Endometrium (tissue), 2 donors: ENCODE measurements around the gene TMEM169.
A peak's percentile ranks its signal among the peaks of the same experiment; 100 is the strongest.
"Not testable (repeated sequence)": the region's sequence is repeated elsewhere in the genome, so short reads cannot be mapped to it uniquely, and the experiment has no call there.

Source experiments
- FAIRE-seq: peaks from 2 replicates; lab custom pipeline; 2012; peaks lifted over from hg19 to GRCh38; lab: Jason Lieb, UNC
- donor health status: control.
- donor health status: control.

Gene TMEM169

DNA sequence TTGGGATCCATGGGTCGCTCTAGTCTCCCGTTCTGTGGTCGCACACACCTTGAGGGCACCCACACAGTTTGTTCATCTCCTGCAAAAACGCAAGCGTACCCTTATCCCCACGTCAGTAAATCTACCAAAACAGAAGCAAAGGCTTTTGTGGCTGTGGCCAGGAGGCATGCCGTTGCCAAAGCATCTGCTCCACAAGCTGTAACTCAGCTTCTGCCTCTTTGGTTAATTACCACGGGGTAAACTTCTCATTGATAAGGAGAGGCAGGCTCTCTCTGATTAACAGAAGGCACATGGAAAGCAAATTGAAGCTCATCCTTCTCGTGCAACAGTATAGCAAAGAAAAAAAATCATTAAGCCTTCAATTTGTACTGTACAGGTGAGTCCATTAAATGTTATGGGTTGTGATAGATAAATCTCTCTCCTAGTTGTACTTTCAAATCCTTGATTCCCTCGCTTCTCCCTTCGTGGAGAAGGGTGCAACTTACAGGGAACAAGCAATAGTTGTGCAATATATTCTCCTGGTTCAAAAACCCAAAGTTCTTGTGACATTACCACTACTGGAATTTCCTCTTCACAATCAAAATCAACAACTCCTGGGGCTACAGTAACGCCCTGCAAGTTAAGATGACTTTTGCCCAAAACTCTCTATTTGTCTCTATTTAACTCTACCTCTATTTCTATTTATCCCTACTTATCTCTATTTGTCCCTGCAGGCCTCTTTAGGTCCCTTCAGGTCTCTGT, 10.4 kb upstream of the TMEM169 start:
- FAIRE-seq, result no peak

GRCh38 chr2:216072473-216072872, 9.2 kb upstream of the TMEM169 start:
- no peak for FAIRE-seq

DNA sequence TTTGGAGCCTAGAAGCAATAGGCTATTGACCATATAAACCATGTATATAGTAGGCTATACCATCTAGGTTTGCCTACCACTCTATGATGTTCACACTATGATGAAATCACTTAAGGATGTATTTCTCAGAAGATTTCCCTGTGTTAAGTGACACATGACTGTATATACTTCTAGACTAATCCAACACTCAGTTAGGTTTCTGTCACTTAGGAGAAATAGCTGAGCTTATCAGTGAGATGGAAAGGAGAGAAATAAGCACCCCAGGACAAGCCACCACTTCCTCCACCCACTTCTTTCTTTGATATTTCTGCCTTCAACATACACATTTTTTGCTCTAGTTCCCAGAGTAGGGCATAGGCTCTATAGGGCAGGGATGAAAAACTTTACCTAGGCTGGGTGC, 7.9 kb upstream of the TMEM169 start:
- FAIRE-seq, result no peak

DNA sequence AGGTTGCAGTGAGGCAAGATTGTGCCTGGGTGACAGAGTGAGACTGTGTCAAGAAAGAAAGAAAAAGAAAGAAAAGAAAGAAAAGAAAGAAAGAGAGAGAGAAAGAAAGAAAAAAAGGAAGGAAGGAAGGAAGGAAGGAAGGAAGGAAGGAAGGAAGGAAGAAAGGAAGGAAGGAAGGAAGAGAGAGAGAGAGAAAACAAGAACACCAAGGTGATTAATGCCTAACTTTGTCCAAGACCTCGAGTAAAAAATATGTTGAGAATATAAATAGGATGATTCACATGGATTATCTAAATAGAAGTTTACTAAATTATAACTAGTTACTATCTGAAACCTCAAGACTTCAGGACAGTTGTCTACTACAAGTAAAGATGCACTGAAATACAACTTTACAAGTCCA, 7.3 kb upstream of the TMEM169 start:
- no peak for FAIRE-seq

- FAIRE-seq, result no peak
These were observed 6.9 kb upstream of the TMEM169 start for GRCh38 chr2:216074794-216075193.

- FAIRE-seq, result no peak
These were observed 5.9 kb upstream of the TMEM169 start for GRCh38 chr2:216075510-216076485.

GRCh38 chr2:216078776-216079175, 2.9 kb upstream of the TMEM169 start:
- FAIRE-seq, result peak; percentile 82

DNA sequence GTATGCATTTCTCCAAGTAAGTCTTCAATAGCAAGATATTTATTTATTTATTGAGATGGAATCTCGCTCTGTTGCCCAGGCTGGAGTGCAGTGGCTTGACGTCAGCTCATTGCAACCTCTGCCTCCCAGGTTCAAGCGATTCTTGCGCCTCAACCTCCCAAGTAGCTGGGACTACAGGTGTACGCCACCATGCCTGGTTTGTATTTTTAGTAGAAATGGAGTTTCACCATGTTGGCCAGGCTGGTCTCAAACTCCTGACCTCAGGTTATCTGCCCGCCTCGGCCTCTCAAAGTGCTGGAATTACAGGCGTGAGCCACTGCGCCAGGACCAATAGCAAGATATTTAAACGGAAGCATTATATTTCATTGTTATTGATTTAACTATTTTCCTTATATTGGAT, 1.7 kb upstream of the TMEM169 start:
- not testable (repeated sequence) for FAIRE-seq

GRCh38 chr2:216081012-216081411, 707 bp upstream of the TMEM169 start:
- no peak for FAIRE-seq

DNA sequence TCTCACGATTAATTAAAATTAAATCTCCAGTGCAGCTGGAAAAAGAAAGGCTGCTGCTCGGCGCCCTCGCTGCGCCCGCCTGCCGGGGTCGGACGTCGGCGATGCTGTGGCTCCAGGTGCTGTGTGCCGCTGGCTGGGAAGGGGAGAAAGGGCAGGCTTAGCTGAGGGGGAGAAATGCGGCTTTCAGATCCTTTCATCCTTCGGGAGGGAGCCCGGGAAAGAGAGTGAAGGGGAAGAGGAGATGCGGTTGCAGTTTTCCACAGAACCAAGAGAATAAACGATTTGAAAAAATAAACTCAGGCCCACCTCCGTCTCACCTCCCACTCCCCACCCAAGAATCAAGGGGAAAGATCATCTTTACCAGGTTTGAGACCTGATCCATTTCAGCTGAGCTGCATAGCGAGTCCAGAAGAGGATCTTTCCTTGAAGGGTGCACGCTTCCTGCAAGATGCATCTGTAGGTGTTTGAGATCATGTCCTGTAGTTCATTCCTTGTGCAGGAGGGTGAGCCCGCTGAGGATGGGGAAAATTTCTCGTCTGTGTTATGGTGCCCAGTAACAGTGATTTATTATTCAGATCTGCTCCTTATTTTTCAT, 495 bp downstream of the TMEM169 start:
- no peak for FAIRE-seq

DNA sequence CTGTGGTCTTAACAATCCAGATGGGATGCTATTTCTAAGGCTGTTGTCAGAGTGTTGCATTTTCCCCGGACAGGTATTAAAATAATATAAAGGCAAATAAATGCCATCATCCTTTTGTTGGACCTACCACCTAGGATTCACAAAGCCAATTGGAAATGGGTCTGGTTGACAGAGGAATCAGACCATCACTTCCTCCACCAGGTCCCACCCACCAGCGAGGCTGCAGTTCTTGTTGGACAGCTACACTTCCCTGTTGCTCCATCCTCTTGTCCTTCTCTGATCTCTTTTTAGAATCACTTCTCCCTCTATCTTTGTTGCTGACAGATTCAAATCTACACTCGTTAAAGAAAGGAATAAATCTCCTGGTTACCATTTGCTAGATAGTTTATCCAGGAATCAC, 1.1 kb downstream of the TMEM169 start:
- FAIRE-seq, result no peak

DNA sequence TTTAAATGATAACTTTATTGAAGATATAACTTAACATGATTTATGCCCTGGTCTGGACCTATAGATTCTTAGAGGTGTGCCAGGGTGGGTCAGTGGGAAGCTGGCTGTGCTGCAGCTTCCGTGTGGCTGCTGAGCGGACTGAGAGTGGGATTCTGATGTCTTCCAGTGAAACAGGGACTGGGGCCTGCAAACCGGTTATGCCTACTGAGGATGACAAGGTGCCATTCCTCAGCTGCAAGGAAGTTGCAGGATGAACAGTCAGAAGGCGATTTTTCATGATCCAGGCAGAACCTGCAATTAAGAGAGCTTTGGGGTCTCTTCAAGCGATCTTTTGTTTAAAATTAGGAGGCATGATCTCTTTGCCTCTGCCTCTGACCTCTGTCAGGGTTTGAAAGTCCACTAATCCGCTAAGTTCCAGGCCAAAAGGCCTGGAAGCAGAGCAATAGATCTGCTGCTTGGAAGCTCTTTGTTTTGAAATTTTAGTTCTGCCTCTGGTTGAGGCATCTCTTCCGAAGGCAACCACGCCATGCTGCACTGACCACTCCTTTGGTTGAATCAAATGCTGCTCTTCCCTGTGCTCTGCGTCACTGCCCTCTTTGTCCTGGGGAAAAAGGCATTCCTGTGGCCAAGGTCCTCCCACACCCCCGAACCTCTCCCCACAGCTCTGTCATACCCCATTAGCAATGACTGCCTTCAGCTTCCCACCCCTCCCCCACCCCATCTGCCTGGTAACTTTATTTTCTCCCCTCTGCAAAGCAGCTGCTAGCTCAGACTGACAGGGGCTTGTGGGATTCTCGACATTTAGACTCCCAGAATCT, 2.0 kb downstream of the TMEM169 start:
- no peak for FAIRE-seq

DNA sequence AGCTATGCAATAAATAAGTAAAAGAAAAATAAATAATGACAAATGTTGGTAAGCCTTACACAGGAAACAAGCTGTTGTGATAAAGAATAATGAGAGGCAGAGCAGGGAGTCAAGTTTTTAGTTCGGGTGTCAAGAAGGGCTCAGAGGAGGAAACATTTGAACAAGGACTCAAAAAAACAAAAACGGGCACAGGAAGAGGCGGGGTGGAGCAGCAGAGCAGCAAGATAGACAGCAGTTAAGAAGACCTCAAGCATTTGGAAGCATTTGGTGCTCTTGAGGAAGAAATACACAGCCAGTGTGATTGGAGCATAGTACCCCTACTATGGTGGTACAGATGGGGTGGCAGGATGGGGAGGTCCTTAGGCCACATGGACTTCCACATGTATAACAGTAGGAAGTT, 2.8 kb downstream of the TMEM169 start:
- no peak for FAIRE-seq

- FAIRE-seq, result no peak
These were observed 4.6 kb downstream of the TMEM169 start for GRCh38 chr2:216086207-216086893.

DNA sequence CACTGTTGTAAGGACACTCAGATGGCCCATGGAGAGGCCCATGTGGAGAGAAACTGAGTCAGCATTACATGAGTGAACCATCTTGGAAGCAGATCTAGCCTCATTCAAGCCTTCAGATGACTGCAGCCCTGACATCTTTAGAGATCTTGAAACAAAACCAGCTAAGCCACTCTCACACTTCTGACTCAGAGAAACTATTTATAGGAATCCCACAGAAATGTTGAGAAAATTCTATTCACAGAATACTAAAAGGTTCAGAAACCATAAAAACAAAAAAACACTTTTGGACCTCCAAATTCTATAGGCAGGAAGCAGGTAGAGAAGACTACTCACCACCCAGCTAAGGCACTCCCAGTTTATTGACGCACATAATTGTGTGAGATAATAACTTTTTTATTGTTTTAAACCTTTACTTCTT, 8.7 kb downstream of the TMEM169 start:
- no peak for FAIRE-seq

- no peak for FAIRE-seq
These were observed 10.9 kb downstream of the TMEM169 start for GRCh38 chr2:216092646-216093045.

DNA sequence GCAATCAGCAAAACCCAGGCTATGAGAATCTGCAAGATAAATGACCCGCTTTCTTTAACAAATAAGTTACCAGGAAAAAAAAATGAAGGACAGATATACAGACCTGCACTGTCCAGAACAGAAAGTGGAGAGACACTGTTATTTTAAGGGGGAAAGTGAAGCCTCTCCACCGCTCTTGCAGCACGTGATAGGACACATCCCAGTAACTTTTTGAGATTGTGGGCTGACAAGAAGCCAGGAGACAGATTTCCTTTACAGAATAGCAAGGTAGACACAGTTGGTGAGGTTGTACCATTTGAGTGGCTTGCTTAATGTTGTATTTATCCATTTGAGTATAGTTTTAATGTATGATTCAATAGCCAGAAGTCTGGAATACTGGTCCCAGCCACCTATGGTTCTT, 13.0 kb downstream of the TMEM169 start:
- no peak for FAIRE-seq

GRCh38 chr2:216098421-216099334, 17.0 kb downstream of the TMEM169 start:
- FAIRE-seq, result no peak

GRCh38 chr2:216101109-216101508, 19.4 kb downstream of the TMEM169 start:
- no peak for FAIRE-seq

DNA sequence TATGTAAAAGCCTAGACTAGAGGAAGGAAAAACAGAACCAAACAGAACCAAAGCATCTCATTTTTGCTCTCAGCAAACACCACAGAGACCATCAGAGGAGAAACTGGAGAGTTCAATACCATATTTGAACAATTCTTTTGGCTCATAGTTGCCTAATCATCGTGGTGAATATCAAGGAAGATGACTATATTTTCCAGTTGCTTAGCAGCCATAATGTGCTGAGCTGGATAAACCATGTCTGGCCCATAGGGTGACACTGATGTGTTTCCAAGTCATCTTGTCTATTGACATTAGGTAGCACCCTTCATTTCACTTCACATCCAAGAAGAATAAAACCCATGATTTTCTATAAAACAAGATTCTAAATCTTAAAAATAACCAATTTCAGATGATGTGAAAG, 21.5 kb downstream of the TMEM169 start:
- FAIRE-seq, result no peak
